Retinal pigment epithelial cell (primary cell): ENCODE data around the gene FOXP3.

ENCODE experiments used
- DNase-seq: peaks from one replicate; pipeline ENCODE4 v3.0.0-alpha.2; 2010; ENCODE audit warnings: low read depth
- H3K4me3 ChIP-seq: 2 replicates; pipeline ENCODE4 v1.5.1; 2011; ENCODE audit warnings: mild to moderate bottlenecking, low read length, control low read depth, moderate library complexity
- CTCF ChIP-seq: conservative IDR thresholded peaks from 2 replicates; pipeline ENCODE4 v1.5.1; 2011; ENCODE audit warnings: low read depth, low read length, control low read depth, inconsistent platforms

The FOXP3 gene

GRCh38 chrX:49208399-49208798, 56.1 kb downstream of the FOXP3 start:
- no peak for TF ChIP-seq CTCF
- H3K4me3 ChIP-seq: no peak overlapping the region

GRCh38 chrX:49206543-49206942, 58.0 kb downstream of the FOXP3 start:
- no peak for TF ChIP-seq CTCF
- no peak for DNase-seq
- H3K4me3 ChIP-seq: no peak overlapping the region

More at GRCh38 chrX:49208399-49208798, 56.1 kb downstream of the FOXP3 start:
- DNase-seq: no peak

GRCh38 chrX:49205443-49205842, 59.1 kb downstream of the FOXP3 start:
- DNase-seq: no peak
- no peak for TF ChIP-seq CTCF
- no peak overlapping the region for H3K4me3 ChIP-seq

GRCh38 chrX:49204709-49205108, 59.8 kb downstream of the FOXP3 start:
- DNase-seq: no peak
- TF ChIP-seq CTCF: no peak
- no peak overlapping the region for H3K4me3 ChIP-seq

GRCh38 chrX:49204017-49204416, 60.5 kb downstream of the FOXP3 start:
- DNase-seq: no peak
- no peak for TF ChIP-seq CTCF
- no peak overlapping the region for H3K4me3 ChIP-seq

- no peak for DNase-seq
- no peak overlapping the region for H3K4me3 ChIP-seq
- TF ChIP-seq CTCF: no peak
Observed at GRCh38 chrX:49203536-49203935, 61.0 kb downstream of the FOXP3 start.

GRCh38 chrX:49202022-49202421, 62.5 kb downstream of the FOXP3 start:
- no peak overlapping the region for H3K4me3 ChIP-seq
- DNase-seq: no peak
- no peak for TF ChIP-seq CTCF
